ENCODE measurements around the gene KCNN3. TPM values are rescaled to one million over a fixed set of nuclear protein-coding genes. Genes with fewer than 3 reads are reported as not detected.

The KCNN3 gene
- total RNA-seq, 4 donors from 2014 or later = 5.0 to 30.0 (median 20.8) TPM

- Histone ChIP-seq H3K9me3 (no peaks in the 10 kb centered on the region), H3K27me3 (no peaks in the 10 kb centered on the region), H3K36me3 (peaks cover 0 to 3% of the 10 kb centered on the region in 2 donors), H3K27ac (peak overlapping the region in 1 of 4 donors; percentile 16), H3K4me3 (no peak overlapping the region), H3K4me1 (peaks cover 23 to 33% of the 10 kb centered on the region in 2 donors)
- ATAC-seq (peak; percentile 28 to 38), DNase-seq (peak; percentile 31 to 36)
- intact Hi-C loops (cut with DNase I; ENCODE audit: low total_unique reads) = loop anchor here (10.0 kb wide), 1 partner anchor 175 kb away; the partner anchor contains the start of gene CHRNB2
- TF ChIP-seq, protein P1, sequence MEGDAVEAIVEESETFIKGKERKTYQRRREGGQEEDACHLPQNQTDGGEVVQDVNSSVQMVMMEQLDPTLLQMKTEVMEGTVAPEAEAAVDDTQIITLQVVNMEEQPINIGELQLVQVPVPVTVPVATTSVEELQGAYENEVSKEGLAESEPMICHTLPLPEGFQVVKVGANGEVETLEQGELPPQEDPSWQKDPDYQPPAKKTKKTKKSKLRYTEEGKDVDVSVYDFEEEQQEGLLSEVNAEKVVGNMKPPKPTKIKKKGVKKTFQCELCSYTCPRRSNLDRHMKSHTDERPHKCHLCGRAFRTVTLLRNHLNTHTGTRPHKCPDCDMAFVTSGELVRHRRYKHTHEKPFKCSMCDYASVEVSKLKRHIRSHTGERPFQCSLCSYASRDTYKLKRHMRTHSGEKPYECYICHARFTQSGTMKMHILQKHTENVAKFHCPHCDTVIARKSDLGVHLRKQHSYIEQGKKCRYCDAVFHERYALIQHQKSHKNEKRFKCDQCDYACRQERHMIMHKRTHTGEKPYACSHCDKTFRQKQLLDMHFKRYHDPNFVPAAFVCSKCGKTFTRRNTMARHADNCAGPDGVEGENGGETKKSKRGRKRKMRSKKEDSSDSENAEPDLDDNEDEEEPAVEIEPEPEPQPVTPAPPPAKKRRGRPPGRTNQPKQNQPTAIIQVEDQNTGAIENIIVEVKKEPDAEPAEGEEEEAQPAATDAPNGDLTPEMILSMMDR (IDR thresholded peaks at IDR 0.05 in 4 of 5, conservative IDR thresholded peaks at IDR 0.05 in 1 of 5) = no peak
- TF ChIP-seq POLR2A (IDR thresholded peaks at IDR 0.05) = no peak
- in situ Hi-C loops (cut with MboI; ENCODE audit: low sequenced_read_pairs in 4 of 4) = no loop called here
These were observed 130.4 kb downstream of the KCNN3 start for GRCh38 chr1:154739654-154740053.

GRCh38 chr1:154736841-154737240 is 133.2 kb downstream of the KCNN3 start:
- Histone ChIP-seq H3K4me1 (peaks cover 3 to 17% of the 10 kb centered on the region in 2 donors), H3K27ac (no peak overlapping the region), H3K36me3 (peaks cover 0 to 7% of the 10 kb centered on the region in 2 donors), H3K27me3 (no peaks in the 10 kb centered on the region), H3K4me3 (no peak overlapping the region), H3K9me3 (no peaks in the 10 kb centered on the region)
- ATAC-seq (no peak), DNase-seq (no peak)
- in situ Hi-C loops (cut with MboI; ENCODE audit: low sequenced_read_pairs in 4 of 4) (no loop called here), intact Hi-C loops (cut with DNase I; ENCODE audit: low total_unique reads) (no loop called here)
- TF ChIP-seq POLR2A (IDR thresholded peaks at IDR 0.05) = no peak
- TF ChIP-seq, protein P1 (IDR thresholded peaks at IDR 0.05 in 4 of 5, conservative IDR thresholded peaks at IDR 0.05 in 1 of 5) = no peak

DNA sequence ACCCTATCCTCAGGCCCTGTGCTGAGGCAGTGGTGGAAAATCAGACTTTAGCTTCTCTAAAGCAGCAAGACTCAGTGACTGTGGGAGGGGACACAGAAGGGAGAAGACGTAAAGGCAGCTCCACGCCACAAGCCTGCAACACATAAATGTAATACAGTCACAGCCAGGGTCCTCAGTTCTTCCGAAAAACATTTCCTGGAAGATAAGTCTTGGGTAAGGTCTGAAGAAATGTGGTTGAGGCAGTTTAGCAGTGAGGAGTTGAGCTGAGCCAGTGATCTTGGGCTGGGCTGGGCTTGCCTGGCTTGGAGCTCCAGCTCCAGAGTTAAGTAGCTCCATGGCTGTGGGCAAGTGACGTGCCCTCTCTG is 134.3 kb downstream of the KCNN3 start:
- H3K27me3 ChIP-seq = no peaks in the 10 kb centered on the region
- H3K4me3 ChIP-seq = no peak overlapping the region
- in situ Hi-C loops (cut with MboI; ENCODE audit: low sequenced_read_pairs in 4 of 4) = no loop called here

GRCh38 chr1:154735061-154735803 is 134.8 kb downstream of the KCNN3 start:
- in situ Hi-C loops (cut with MboI; ENCODE audit: low sequenced_read_pairs in 4 of 4) = no loop called here
- Histone ChIP-seq H3K4me3 (no peak overlapping the region), H3K27me3 (no peaks in the 10 kb centered on the region), H3K9me3 (no peaks in the 10 kb centered on the region), H3K36me3 (peaks cover 0 to 7% of the 10 kb centered on the region in 2 donors), H3K4me1 (peaks cover 12 to 20% of the 10 kb centered on the region in 2 donors), H3K27ac (no peak overlapping the region)
- ATAC-seq = no peak
- TF ChIP-seq POLR2A (IDR thresholded peaks at IDR 0.05) = no peak
- TF ChIP-seq, protein P1 (IDR thresholded peaks at IDR 0.05 in 4 of 5, conservative IDR thresholded peaks at IDR 0.05 in 1 of 5) = no peak
- intact Hi-C loops (cut with DNase I; ENCODE audit: low total_unique reads) = no loop called here
- DNase-seq = no peak

More for the DNA sequence above, 134.3 kb downstream of the KCNN3 start:
- peaks cover 7 to 18% of the 10 kb centered on the region in 2 donors for H3K4me1 ChIP-seq
- intact Hi-C loops (cut with DNase I; ENCODE audit: low total_unique reads) = no loop called here
- peaks cover 0 to 7% of the 10 kb centered on the region in 2 donors for H3K36me3 ChIP-seq
- H3K27ac ChIP-seq = no peak overlapping the region
- ATAC-seq = no peak
- TF ChIP-seq, protein P1 (IDR thresholded peaks at IDR 0.05 in 4 of 5, conservative IDR thresholded peaks at IDR 0.05 in 1 of 5) = no peak
- TF ChIP-seq POLR2A (IDR thresholded peaks at IDR 0.05) = no peak
- no peak for DNase-seq
- no peaks in the 10 kb centered on the region for H3K9me3 ChIP-seq
